ENCODE data around the gene BRIP1.

Gene BRIP1

GRCh38 chr17:61862975-61863800 is at the start of gene BRIP1:
Gene BRIP1, minus strand, starts transcription at chr17:61863528. Its CDS starts 1,989 bp downstream, at chr17:61861539.
- DNase-seq (ENCODE audit: low read depth) = peak; percentile 95
- peak within 1 kb of the TSS; percentile 87 for H3K4me3 ChIP-seq (ENCODE audit: low read depth, low read length)
- no peak for TF ChIP-seq CTCF (conservative IDR thresholded peaks at IDR 0.05; ENCODE audit: low read depth, low read length)

- DNase-seq (ENCODE audit: low read depth) = no peak
- H3K4me3 ChIP-seq (ENCODE audit: low read depth, low read length) = no peak overlapping the region
- no peak for TF ChIP-seq CTCF (conservative IDR thresholded peaks at IDR 0.05; ENCODE audit: low read depth, low read length)
These were observed 45.1 kb upstream of the BRIP1 start for GRCh38 chr17:61908292-61909037.

- TF ChIP-seq CTCF (conservative IDR thresholded peaks at IDR 0.05; ENCODE audit: low read depth, low read length) = no peak
- no peak for DNase-seq (ENCODE audit: low read depth)
- no peak overlapping the region for H3K4me3 ChIP-seq (ENCODE audit: low read depth, low read length)
These were observed 44.0 kb upstream of the BRIP1 start for GRCh38 chr17:61907361-61907760.

- no peak for TF ChIP-seq CTCF (conservative IDR thresholded peaks at IDR 0.05; ENCODE audit: low read depth, low read length)
- no peak overlapping the region for H3K4me3 ChIP-seq (ENCODE audit: low read depth, low read length)
- no peak for DNase-seq (ENCODE audit: low read depth)
These were observed 40.9 kb upstream of the BRIP1 start for GRCh38 chr17:61904094-61904710.

GRCh38 chr17:61903251-61903650 is 39.9 kb upstream of the BRIP1 start:
- TF ChIP-seq CTCF (conservative IDR thresholded peaks at IDR 0.05; ENCODE audit: low read depth, low read length) = no peak
- no peak overlapping the region for H3K4me3 ChIP-seq (ENCODE audit: low read depth, low read length)
- DNase-seq (ENCODE audit: low read depth) = no peak

DNA sequence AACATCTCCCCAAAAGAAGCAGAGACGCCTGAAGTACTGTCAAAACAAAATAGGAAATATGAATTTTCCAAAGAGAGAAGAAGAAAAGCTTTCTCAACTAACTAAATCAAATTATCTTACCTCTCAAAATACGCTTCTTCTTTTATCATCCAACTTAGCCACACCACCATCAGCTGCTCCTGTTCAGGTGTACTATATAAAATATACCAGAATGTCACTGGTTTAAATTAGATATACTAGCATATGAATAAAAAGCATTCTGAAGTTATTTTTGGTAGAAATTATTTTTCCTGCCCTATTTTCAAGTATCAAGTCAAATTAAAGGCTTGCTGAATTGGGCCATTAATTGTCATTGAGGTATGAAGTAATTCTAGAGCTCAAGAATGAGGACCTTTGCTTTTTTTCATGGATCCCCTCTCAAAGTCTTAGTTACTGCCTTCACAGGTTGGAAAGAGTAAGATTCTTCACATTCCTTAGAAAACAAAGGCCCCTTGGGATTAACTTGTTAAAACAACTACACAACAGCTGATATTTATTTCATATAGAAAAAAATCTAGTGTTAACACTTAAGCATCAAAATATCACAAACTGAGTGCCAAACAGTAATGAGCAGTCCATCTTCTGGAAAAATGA is 34.3 kb upstream of the BRIP1 start:
- H3K4me3 ChIP-seq (ENCODE audit: low read depth, low read length) = no peak overlapping the region
- no peak for DNase-seq (ENCODE audit: low read depth)
- no peak for TF ChIP-seq CTCF (conservative IDR thresholded peaks at IDR 0.05; ENCODE audit: low read depth, low read length)

Measured in choroid plexus epithelial cell (primary cell).